NOMO-1 treated with DMSO at 0.1 percent for 48 hours (cell line): Measurements from ENCODE around the gene NR2E1.

Experiments used
- DNase-seq: peaks from one replicate; lab custom pipeline; 2025; ENCODE audit not compliant: unreplicated experiment; lab: John Stamatoyannopoulos, UW

NR2E1 gene

GRCh38 chr6:108165714-108166663 is at the start of gene NR2E1:
NR2E1 (plus strand) TSS chr6:108166022; CDS start chr6:108166766, 744 bp downstream.
- DNase-seq: no peak

- DNase-seq: no peak
These were observed 49.0 kb upstream of the NR2E1 start for GRCh38 chr6:108116546-108117426.

GRCh38 chr6:108117427-108118358 is 48.1 kb upstream of the NR2E1 start:
- DNase-seq: peak; percentile 37

- DNase-seq: no peak
These were observed 47.5 kb upstream of the NR2E1 start for GRCh38 chr6:108118359-108118724.

DNA sequence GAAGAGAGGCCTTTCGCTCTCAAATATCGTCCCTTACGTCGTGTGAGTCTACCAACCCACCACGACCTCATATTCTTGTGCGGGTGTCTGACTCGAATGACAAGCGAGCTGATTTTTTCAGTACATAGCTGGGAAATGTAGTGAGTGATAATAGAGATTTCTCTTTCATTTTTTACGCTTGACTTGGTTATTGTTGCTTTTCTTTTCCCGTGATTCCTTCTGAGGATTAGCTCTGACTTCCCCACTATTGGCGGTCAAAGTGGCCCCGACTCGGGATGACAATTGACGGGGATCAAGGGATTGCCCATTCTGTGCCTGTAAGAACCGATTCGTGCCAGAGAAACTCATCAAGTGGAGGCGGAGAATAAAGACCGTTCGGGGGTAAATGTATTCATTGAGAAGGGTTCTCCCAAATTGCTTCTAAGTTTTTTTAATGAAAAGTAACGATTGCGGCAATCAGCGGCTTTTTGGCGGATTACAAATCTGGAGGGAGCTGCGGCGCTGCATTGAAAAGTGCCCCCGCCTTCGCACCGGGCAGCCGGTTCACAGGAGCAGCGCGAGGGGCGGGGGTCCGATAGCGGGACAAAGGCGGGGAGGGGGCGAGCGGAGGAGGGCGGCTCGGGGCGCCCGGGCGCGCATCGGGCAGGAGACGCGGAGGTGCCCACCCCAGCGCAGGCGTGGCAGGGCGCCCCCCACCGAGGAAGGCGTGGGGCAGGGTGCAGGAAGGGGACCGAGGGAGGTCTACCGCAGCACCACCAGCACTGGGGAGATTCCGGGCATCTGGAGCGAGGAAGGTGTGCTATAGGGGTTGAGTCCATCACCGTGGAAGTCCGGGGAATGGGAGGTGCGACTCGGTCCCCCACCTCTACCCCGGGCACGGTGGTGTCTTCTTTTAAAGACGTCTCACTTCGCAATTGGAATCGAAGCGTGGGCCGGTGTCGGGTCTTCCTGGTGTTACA is 46.7 kb upstream of the NR2E1 start:
- peak; percentile 7 for DNase-seq

GRCh38 chr6:108119769-108120141 is 46.1 kb upstream of the NR2E1 start:
- no peak for DNase-seq

GRCh38 chr6:108120311-108120710 is 45.5 kb upstream of the NR2E1 start:
- DNase-seq: no peak

DNA sequence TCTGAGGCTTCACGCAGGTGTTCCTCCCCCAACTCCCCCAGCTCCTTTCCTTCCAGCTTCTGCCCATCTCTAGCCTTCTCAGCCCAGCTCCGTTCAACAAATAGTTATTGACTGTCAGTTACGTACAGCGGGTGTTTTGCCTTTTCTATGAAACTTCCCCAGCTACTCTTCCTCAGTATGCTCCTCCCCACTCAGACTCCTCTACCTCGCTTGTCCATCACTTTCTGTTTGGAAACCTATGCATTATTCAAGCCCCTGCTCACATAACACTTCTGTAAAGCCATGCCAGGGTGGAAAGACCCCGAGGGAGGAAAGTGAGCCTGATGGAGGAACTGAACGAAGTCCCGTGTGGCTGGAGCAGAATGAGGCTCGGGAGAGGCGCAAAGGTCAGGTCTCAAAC is 44.2 kb upstream of the NR2E1 start:
- no peak for DNase-seq

GRCh38 chr6:108123481-108123929 is 42.3 kb upstream of the NR2E1 start:
- no peak for DNase-seq

DNA sequence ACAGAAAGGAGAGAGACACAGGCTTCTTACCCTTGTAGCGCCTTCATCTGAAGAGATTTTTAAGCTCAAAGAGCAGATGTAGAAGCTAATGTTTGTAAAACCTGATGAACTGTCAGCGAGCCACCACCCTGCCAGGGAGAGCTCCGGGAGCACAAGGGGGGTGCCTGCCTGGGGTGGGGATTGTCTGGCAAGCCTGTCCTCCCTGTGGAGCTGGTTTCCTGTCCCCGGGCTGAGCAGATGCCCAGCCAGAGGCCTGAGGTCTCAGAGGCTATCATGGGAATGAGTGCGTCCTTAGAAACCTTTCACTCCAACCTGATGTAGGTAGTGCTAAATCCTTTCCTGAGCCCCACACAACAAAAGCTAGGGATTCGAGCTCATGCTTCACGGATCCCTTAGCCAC is 41.9 kb upstream of the NR2E1 start:
- DNase-seq: no peak

DNA sequence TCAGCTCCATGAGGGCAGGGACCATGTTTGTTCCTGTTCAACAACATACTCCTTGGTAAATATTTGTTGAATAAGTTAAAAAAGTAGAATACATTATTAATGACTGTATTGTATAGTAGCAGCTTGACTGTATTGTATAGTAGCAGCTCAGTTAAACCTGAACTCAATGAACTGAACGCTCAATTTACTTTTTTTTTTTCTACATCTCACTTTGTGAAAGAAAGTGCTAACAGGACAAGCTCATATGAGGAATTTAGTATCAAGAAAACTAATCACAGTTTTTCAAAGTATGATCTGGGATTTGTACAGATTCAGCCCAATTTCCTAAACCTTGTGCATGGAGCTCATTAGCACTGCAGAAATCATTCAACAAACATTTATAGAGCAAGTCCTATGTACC is 38.8 kb upstream of the NR2E1 start:
- no peak for DNase-seq

DNA sequence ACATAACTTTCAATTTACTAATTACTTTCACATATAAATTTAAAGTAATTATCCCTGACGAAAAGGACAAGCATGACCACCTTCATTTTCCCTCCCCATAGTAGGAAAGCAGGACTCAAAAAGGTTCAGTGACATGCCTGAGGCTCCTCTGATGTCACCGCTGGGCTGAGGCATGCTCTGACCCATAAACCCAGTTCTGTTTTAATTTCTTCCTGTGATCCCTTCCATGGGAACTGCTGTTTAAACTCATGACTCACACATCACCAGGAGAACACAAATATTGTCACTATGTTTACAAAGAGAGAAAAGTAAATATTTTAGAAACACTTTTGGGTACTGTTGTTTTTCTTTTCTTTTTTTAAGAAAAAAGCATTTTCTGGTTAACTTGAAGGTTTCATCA is 38.0 kb upstream of the NR2E1 start:
- no peak for DNase-seq

DNA sequence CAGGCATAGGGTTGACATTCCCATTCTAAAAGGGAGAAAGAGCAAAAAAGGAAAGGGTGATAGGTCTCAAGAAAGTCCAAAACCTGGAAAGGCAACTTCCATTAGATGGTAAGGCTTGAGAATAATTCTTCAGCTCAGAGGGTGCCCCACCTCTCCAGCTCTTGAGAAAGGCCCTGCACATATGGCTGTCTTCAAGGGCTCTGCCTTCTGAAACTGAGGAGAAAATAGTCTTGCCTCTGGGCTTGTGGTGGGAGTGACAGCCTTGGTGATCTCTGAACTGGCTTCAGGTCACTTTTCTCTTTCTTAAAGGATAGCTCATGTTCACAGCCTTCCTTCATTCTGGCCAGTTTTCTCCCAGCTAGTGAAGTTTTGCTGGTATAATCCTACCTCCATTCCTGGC is 35.6 kb upstream of the NR2E1 start:
- no peak for DNase-seq

GRCh38 chr6:108132863-108133262 is 33.0 kb upstream of the NR2E1 start:
- DNase-seq: peak; percentile 19

- DNase-seq: no peak
These were observed 32.1 kb upstream of the NR2E1 start for GRCh38 chr6:108133594-108134179.

DNA sequence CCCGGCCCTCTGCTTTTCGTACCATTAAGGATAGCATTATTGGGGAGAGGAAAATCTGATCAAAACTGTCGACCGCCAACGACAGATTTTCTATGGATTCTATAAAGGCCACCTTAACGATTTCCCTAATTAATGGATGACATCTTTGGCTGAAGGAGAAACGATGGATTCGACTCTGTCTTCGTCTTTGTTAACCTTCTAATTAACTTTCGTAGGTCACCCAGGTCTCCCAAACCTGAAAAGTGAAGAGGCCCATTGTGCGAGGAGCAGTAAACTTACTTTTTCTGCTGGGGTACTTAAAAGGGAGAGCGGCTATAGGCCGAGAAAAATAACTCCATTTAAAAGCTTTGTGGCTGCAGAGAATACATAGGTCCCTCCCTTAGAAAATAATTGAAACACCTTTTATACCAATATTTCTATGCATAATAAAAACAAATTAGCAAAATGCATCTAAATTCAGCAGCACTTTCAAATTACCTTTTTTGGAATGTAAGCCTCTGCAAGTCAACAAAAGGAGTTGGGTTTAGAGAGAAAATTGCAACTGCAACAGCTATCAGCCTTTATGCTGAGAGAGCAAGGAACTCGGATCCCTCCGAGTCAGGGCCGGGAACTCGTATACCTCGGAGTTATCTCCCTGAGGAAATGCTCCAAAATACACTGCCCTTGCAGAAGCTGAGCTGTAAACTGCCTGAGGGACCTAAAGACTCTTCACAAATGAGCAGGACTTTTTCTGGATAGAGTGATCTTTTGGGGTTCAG is 31.4 kb upstream of the NR2E1 start:
- DNase-seq: no peak

DNA sequence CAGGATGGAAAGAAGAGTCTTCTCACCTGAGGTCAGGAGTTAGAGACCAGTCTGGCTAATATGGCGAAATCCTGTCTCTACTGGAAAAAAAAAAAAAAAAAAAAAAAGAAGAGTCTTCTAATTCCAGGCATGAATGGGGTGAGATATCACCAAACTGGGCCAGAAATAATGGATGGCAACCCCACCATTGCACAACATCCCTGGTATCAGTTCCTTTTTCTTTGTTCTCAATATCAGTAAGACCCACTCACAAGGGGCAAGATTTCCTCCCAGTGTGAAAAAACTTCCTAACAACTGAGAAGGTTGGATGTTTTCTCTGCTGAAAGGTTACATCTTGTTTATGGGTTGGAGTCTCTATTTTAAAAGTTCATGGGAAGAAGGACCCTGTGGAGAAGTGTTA is 23.6 kb upstream of the NR2E1 start:
- peak; percentile 83 for DNase-seq

DNA sequence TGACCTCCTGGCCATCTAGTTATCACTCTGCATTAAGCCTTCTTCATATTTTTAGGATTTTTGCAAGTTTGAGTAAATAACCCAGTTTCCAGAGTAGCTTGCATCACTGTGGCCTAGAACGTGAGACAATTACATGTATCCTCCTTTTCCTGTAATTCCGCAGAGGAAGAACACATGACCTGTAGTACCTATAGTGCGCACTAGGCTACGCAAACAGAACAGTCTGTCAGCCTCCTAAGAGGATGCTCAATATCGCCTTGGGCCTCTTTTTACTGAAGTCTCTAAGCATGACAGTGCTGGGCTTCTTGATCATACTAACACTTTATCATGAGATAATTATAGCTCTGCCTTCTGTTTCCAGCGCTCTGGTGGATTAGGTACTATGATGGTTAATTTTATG is 20.2 kb upstream of the NR2E1 start:
- DNase-seq: no peak

DNA sequence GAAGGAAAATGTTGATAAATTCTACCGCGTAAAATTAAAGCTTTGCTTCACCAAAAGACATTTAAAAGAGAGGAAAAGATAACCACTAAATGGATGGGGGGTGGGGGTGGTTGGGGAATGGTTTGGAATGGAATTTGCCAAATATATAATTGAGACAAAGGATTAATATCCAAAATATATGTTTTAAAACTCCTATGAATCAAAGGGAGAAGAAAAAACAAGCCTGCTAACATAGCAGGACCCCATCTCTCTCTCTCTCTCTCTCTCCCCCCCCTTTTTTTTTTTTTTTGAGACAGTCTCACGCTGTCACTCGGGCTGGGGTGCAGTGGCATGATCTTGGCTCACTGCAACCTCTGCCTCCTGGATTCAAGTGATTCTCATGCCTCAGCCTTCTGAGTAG is 13.4 kb upstream of the NR2E1 start:
- no peak for DNase-seq
